Activated T-helper 2 cell treated with anti-CD3 and anti-CD28 coated beads, Interferon-gamma antibody, Interleukin-2, Interleukin-4, amounts not matched to agents 10 μg/mL and 5 μg/mL and 100 μg/mL, durations not matched to agents 14 hours and 24 hours and 36 hours (primary cell): ENCODE measurements around the gene PRRC2C. TPM values are rescaled to one million over a fixed set of nuclear protein-coding genes. Genes with fewer than 3 reads are reported as not detected.
"Not testable (repeated sequence)": the region's sequence is repeated elsewhere in the genome, so short reads cannot be mapped to it uniquely, and the experiment has no call there.

Source experiments
- DNase-seq: peaks from one replicate; pipeline ENCODE4 v3.0.0; 2021; ENCODE audit warnings: low spot score
- H3K27ac Mint-ChIP-seq: one replicate; pipeline ENCODE4 v1.8.0; 2021; ENCODE audit warnings: mixed read lengths
- H3K27me3 Mint-ChIP-seq: one replicate; pipeline ENCODE4 v1.8.0; 2021; ENCODE audit warnings: low read depth, mixed read lengths
- H3K36me3 Mint-ChIP-seq: one replicate; pipeline ENCODE4 v1.8.0; 2021; ENCODE audit warnings: low read depth, mixed read lengths
- H3K4me1 Mint-ChIP-seq: one replicate; pipeline ENCODE4 v1.8.0; 2021; ENCODE audit warnings: low read depth, mixed read lengths
- H3K4me3 Mint-ChIP-seq: one replicate; pipeline ENCODE4 v1.8.0; 2021; ENCODE audit warnings: low read depth, mild to moderate bottlenecking, moderate library complexity, mixed read lengths
- H3K9me3 Mint-ChIP-seq: one replicate; pipeline ENCODE4 v1.8.0; 2021; ENCODE audit warnings: mixed read lengths
- intact Hi-C: fragments of 100-400 bp; cut with micrococcal nuclease; formaldehyde crosslinking; loops from one replicate; pipeline ENCODE4 v1.15.1; 2023
- total RNA-seq: library from RNA; stranded (reverse); gene quantifications from 2 replicates; pipeline ENCODE4 v1.2.3, GENCODE V29; 2022

PRRC2C gene
- total RNA-seq, 1 donor from 2014 or later, result 286 TPM

GRCh38 chr1:171507435-171507834 lies 22.1 kb downstream of the PRRC2C start:
- no peaks in the 10 kb centered on the region for H3K9me3 Mint-ChIP-seq
- no peak for DNase-seq
- intact Hi-C loops, result no loop called here
- no peak overlapping the region for H3K27ac Mint-ChIP-seq
- no peaks in the 10 kb centered on the region for H3K27me3 Mint-ChIP-seq
- no peak overlapping the region for H3K4me3 Mint-ChIP-seq
- peaks cover 60% of the 10 kb centered on the region for H3K4me1 Mint-ChIP-seq
- peaks cover 28% of the 10 kb centered on the region for H3K36me3 Mint-ChIP-seq

- H3K9me3 Mint-ChIP-seq, result no peaks in the 10 kb centered on the region
- no peak for DNase-seq
- peaks cover 25% of the 10 kb centered on the region for H3K36me3 Mint-ChIP-seq
- H3K27ac Mint-ChIP-seq, result no peak overlapping the region
- H3K4me1 Mint-ChIP-seq, result peaks cover 56% of the 10 kb centered on the region
- intact Hi-C loops, result no loop called here
- H3K27me3 Mint-ChIP-seq, result no peaks in the 10 kb centered on the region
- H3K4me3 Mint-ChIP-seq, result no peak overlapping the region
These were observed 23.9 kb downstream of the PRRC2C start for GRCh38 chr1:171509191-171509590.

- Mint-ChIP-seq H3K27ac (no peak overlapping the region), H3K36me3 (peaks cover 55% of the 10 kb centered on the region), H3K4me3 (no peak overlapping the region), H3K4me1 (peaks cover 49% of the 10 kb centered on the region), H3K27me3 (no peaks in the 10 kb centered on the region), H3K9me3 (no peaks in the 10 kb centered on the region)
- DNase-seq, result no peak
- intact Hi-C loops, result no loop called here
These were observed 28.4 kb downstream of the PRRC2C start for GRCh38 chr1:171513743-171514142.

GRCh38 chr1:171515299-171515698 lies 30.0 kb downstream of the PRRC2C start:
- intact Hi-C loops, result no loop called here
- H3K27me3 Mint-ChIP-seq, result no peaks in the 10 kb centered on the region
- H3K36me3 Mint-ChIP-seq, result peaks cover 64% of the 10 kb centered on the region
- no peaks in the 10 kb centered on the region for H3K9me3 Mint-ChIP-seq
- H3K27ac Mint-ChIP-seq, result peak overlapping the region; percentile 69
- peaks cover 43% of the 10 kb centered on the region for H3K4me1 Mint-ChIP-seq
- H3K4me3 Mint-ChIP-seq, result no peak overlapping the region
- no peak for DNase-seq

GRCh38 chr1:171515741-171516140 lies 30.4 kb downstream of the PRRC2C start:
- peaks cover 39% of the 10 kb centered on the region for H3K4me1 Mint-ChIP-seq
- H3K27me3 Mint-ChIP-seq, result no peaks in the 10 kb centered on the region
- no peak overlapping the region for H3K4me3 Mint-ChIP-seq
- H3K36me3 Mint-ChIP-seq, result peaks cover 64% of the 10 kb centered on the region
- H3K27ac Mint-ChIP-seq, result no peak overlapping the region
- DNase-seq, result no peak
- intact Hi-C loops, result no loop called here
- no peaks in the 10 kb centered on the region for H3K9me3 Mint-ChIP-seq

- intact Hi-C loops, result no loop called here
- H3K4me1 Mint-ChIP-seq, result peaks cover 13% of the 10 kb centered on the region
- no peaks in the 10 kb centered on the region for H3K27me3 Mint-ChIP-seq
- no peak overlapping the region for H3K27ac Mint-ChIP-seq
- H3K4me3 Mint-ChIP-seq, result no peak overlapping the region
- DNase-seq, result no peak
- H3K36me3 Mint-ChIP-seq, result peaks cover 74% of the 10 kb centered on the region
- H3K9me3 Mint-ChIP-seq, result no peaks in the 10 kb centered on the region
These were observed 36.2 kb downstream of the PRRC2C start for GRCh38 chr1:171521567-171521966.

GRCh38 chr1:171530676-171531075 lies 45.3 kb downstream of the PRRC2C start:
- Mint-ChIP-seq H3K27ac (no peak overlapping the region), H3K4me1 (peaks cover under 1% of the 10 kb centered on the region), H3K36me3 (peaks cover 73% of the 10 kb centered on the region), H3K9me3 (no peaks in the 10 kb centered on the region), H3K4me3 (no peak overlapping the region), H3K27me3 (no peaks in the 10 kb centered on the region)
- intact Hi-C loops, result no loop called here
- DNase-seq, result no peak

- no peaks in the 10 kb centered on the region for H3K9me3 Mint-ChIP-seq
- H3K27me3 Mint-ChIP-seq, result no peaks in the 10 kb centered on the region
- peaks cover 1% of the 10 kb centered on the region for H3K4me1 Mint-ChIP-seq
- H3K36me3 Mint-ChIP-seq, result peaks cover 80% of the 10 kb centered on the region
- DNase-seq, result no peak
- H3K4me3 Mint-ChIP-seq, result no peak overlapping the region
- intact Hi-C loops, result no loop called here
- H3K27ac Mint-ChIP-seq, result no peak overlapping the region
These were observed 47.2 kb downstream of the PRRC2C start for GRCh38 chr1:171532520-171532919.

GRCh38 chr1:171545523-171545922 lies 60.2 kb downstream of the PRRC2C start:
- Mint-ChIP-seq H3K4me3 (no peak overlapping the region), H3K36me3 (peaks cover 75% of the 10 kb centered on the region), H3K4me1 (peaks cover 3% of the 10 kb centered on the region), H3K27me3 (no peaks in the 10 kb centered on the region), H3K27ac (no peak overlapping the region), H3K9me3 (peaks cover 7% of the 10 kb centered on the region)
- DNase-seq, result no peak
- intact Hi-C loops, result no loop called here

GRCh38 chr1:171550050-171550449 lies 64.7 kb downstream of the PRRC2C start:
- Mint-ChIP-seq H3K4me1 (peaks cover 15% of the 10 kb centered on the region), H3K27me3 (no peaks in the 10 kb centered on the region), H3K4me3 (no peak overlapping the region), H3K9me3 (peaks cover 7% of the 10 kb centered on the region), H3K36me3 (peaks cover 85% of the 10 kb centered on the region), H3K27ac (no peak overlapping the region)
- intact Hi-C loops, result loop anchor here (5.0 kb wide), 1 partner anchor 37 kb away; no protein-coding TSS in a partner anchor
- no peak for DNase-seq

- Mint-ChIP-seq H3K4me1 (peaks cover 16% of the 10 kb centered on the region), H3K36me3 (peaks cover 86% of the 10 kb centered on the region)
- H3K27ac Mint-ChIP-seq, H3K9me3 Mint-ChIP-seq, H3K27me3 Mint-ChIP-seq, H3K4me3 Mint-ChIP-seq, DNase-seq: not testable (repeated sequence)
- intact Hi-C loops, result loop anchor here (5.0 kb wide), 1 partner anchor 37 kb away; no protein-coding TSS in a partner anchor
These were observed 65.3 kb downstream of the PRRC2C start for GRCh38 chr1:171550598-171551100.

- peaks cover 10% of the 10 kb centered on the region for H3K9me3 Mint-ChIP-seq
- intact Hi-C loops, result loop anchor here (5.0 kb wide), 1 partner anchor 33 kb away; no protein-coding TSS in a partner anchor
These were observed 68.6 kb downstream of the PRRC2C start for GRCh38 chr1:171553960-171554359.

GRCh38 chr1:171563675-171564074 lies 78.3 kb downstream of the PRRC2C start:
- intact Hi-C loops, result no loop called here
- DNase-seq, result no peak
- Mint-ChIP-seq H3K4me1 (no peaks in the 10 kb centered on the region), H3K9me3 (peaks cover under 1% of the 10 kb centered on the region), H3K4me3 (no peak overlapping the region), H3K27ac (no peak overlapping the region), H3K27me3 (no peaks in the 10 kb centered on the region), H3K36me3 (peaks cover 33% of the 10 kb centered on the region)

More at GRCh38 chr1:171553960-171554359, 68.6 kb downstream of the PRRC2C start:
- not testable (repeated sequence) for H3K27ac Mint-ChIP-seq, H3K4me3 Mint-ChIP-seq, DNase-seq, H3K27me3 Mint-ChIP-seq
- peaks cover 16% of the 10 kb centered on the region for H3K4me1 Mint-ChIP-seq
- H3K36me3 Mint-ChIP-seq, result peaks cover 67% of the 10 kb centered on the region

- no peaks in the 10 kb centered on the region for H3K27me3 Mint-ChIP-seq
- H3K4me1 Mint-ChIP-seq, result peaks cover 1% of the 10 kb centered on the region
- H3K9me3 Mint-ChIP-seq, result no peaks in the 10 kb centered on the region
- DNase-seq, result no peak
- intact Hi-C loops, result no loop called here
- no peak overlapping the region for H3K4me3 Mint-ChIP-seq
- H3K36me3 Mint-ChIP-seq, result peaks cover 54% of the 10 kb centered on the region
- H3K27ac Mint-ChIP-seq, result no peak overlapping the region
These were observed 81.1 kb downstream of the PRRC2C start for GRCh38 chr1:171566467-171566866.
